Tibial nerve (tissue), 4 donors: ENCODE results near the gene ISOC1.

ENCODE experiments used
- CTCF ChIP-seq, 5 experiments: fragments of 200-600 bp in 3 of 5; fragments of 450-650 bp in 2 of 5; sonication (generic) in 3 of 5; IDR thresholded peaks; one replicate each; pipeline ENCODE4 v1.5.1; 2016 to 2019; ENCODE audit warnings: antibody characterized with exemption in 5 of 5, mild to moderate bottlenecking in 3 of 5, moderate library complexity in 2 of 5
- EP300 ChIP-seq, 2 donors: sonication (generic); formaldehyde crosslinking; IDR thresholded peaks; one replicate each; pipeline ENCODE4 v1.6.1; 2017; ENCODE audit warnings: antibody characterized with exemption in 2 of 2, mild to moderate bottlenecking in 1 of 2
- POLR2A ChIP-seq, 2 donors: fragments of 450-650 bp; IDR thresholded peaks; one replicate each; pipeline ENCODE4 v1.6.1; 2017; ENCODE audit warnings: antibody characterized with exemption in 2 of 2, mild to moderate bottlenecking in 2 of 2, moderate library complexity in 2 of 2

DNA sequence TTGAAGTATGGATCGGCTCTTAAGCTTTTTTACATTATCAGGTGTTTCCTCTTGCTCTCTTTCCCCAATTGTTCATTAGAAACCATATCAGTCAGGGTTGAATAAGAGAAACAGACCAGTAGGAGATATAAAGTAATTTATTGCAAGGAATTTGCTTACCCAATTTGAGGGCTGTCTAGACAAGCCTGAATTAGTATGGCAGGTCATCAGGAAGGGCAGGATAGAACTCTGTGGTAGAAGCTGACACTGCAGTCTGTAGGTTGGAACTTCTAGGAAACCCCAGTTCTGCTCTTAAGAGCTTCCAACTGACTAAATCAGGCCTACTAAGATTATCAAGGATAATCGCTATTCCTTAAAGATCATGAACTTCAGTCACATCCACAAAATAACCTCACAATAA is 24.3 kb downstream of the ISOC1 start:
- TF ChIP-seq CTCF (IDR thresholded peaks at IDR 0.05) = no peak
- no peak for TF ChIP-seq POLR2A (IDR thresholded peaks at IDR 0.05)
- no peak for TF ChIP-seq EP300 (IDR thresholded peaks at IDR 0.05)
